AG09309 (cell line): ENCODE measurements around the gene DIP2C.

Experiments
- DNase-seq: peaks from one replicate; pipeline ENCODE4 v3.0.0-alpha.2; 2010; ENCODE audit warnings: low read depth
- H3K4me3 ChIP-seq: 2 replicates; pipeline ENCODE4 v1.5.1; 2011; ENCODE audit warnings: mild to moderate bottlenecking, low read depth, low read length, moderate library complexity; ENCODE audit not compliant: control insufficient read depth
- CTCF ChIP-seq: IDR thresholded peaks from 2 replicates; pipeline ENCODE4 v1.5.1; 2011; ENCODE audit warnings: mild to moderate bottlenecking, low read depth, low read length, inconsistent platforms; ENCODE audit not compliant: insufficient read depth, control insufficient read depth; ENCODE audit errors: missing control alignments

The DIP2C gene

GRCh38 chr10:541041-541440 lies 148.4 kb downstream of the DIP2C start:
- TF ChIP-seq CTCF: no peak
- DNase-seq: no peak
- H3K4me3 ChIP-seq: no peak overlapping the region

- no peak for DNase-seq
Measured at GRCh38 chr10:538895-539294, 150.6 kb downstream of the DIP2C start.

GRCh38 chr10:536935-537334 lies 152.5 kb downstream of the DIP2C start:
- no peak for DNase-seq
- H3K4me3 ChIP-seq: no peak overlapping the region
- no peak for TF ChIP-seq CTCF

More at GRCh38 chr10:538895-539294, 150.6 kb downstream of the DIP2C start:
- H3K4me3 ChIP-seq: no peak overlapping the region
- no peak for TF ChIP-seq CTCF

- no peak for DNase-seq
- no peak for TF ChIP-seq CTCF
- H3K4me3 ChIP-seq: no peak overlapping the region
Measured at GRCh38 chr10:536371-536925, 153.0 kb downstream of the DIP2C start.

- no peak for TF ChIP-seq CTCF
- no peak overlapping the region for H3K4me3 ChIP-seq
Measured at GRCh38 chr10:535952-536351, 153.5 kb downstream of the DIP2C start.

GRCh38 chr10:535051-535450 lies 154.4 kb downstream of the DIP2C start:
- DNase-seq: no peak
- no peak overlapping the region for H3K4me3 ChIP-seq
- no peak for TF ChIP-seq CTCF

More at GRCh38 chr10:535952-536351, 153.5 kb downstream of the DIP2C start:
- no peak for DNase-seq
